ENCODE results near the gene PNPLA3.

Gene PNPLA3

GRCh38 chr22:43969021-43969878 lies 45.6 kb downstream of the PNPLA3 start:
- no peak for FAIRE-seq

GRCh38 chr22:43969989-43970755 lies 46.6 kb downstream of the PNPLA3 start:
- no peak for FAIRE-seq

- no peak for FAIRE-seq
These were observed 47.5 kb downstream of the PNPLA3 start for GRCh38 chr22:43971112-43971511.

GRCh38 chr22:43972931-43973462 lies 49.4 kb downstream of the PNPLA3 start:
- no peak for FAIRE-seq

GRCh38 chr22:43974028-43974545 lies 50.5 kb downstream of the PNPLA3 start:
- FAIRE-seq: no peak

GRCh38 chr22:43975041-43975440 lies 51.4 kb downstream of the PNPLA3 start:
- FAIRE-seq: no peak

- FAIRE-seq: no peak
These were observed 53.5 kb downstream of the PNPLA3 start for GRCh38 chr22:43976861-43977795.

- no peak for FAIRE-seq
These were observed 55.0 kb downstream of the PNPLA3 start for GRCh38 chr22:43978558-43978957.

- no peak for FAIRE-seq
These were observed 57.0 kb downstream of the PNPLA3 start for GRCh38 chr22:43980579-43980978.

- FAIRE-seq: no peak
These were observed 57.4 kb downstream of the PNPLA3 start for GRCh38 chr22:43980996-43981395.

- no peak for FAIRE-seq
These were observed 60.2 kb downstream of the PNPLA3 start for GRCh38 chr22:43983808-43984207.

- no peak for FAIRE-seq
These were observed 61.9 kb downstream of the PNPLA3 start for GRCh38 chr22:43985532-43985931.

GRCh38 chr22:43988116-43988820 lies 64.7 kb downstream of the PNPLA3 start:
- no peak for FAIRE-seq

- FAIRE-seq: no peak
These were observed 65.4 kb downstream of the PNPLA3 start for GRCh38 chr22:43988960-43989359.

- no peak for FAIRE-seq
These were observed 66.4 kb downstream of the PNPLA3 start for GRCh38 chr22:43990044-43990443.

- FAIRE-seq: no peak
These were observed 67.9 kb downstream of the PNPLA3 start for GRCh38 chr22:43991316-43992020.

- no peak for FAIRE-seq
These were observed 68.8 kb downstream of the PNPLA3 start for GRCh38 chr22:43992331-43992821.

- FAIRE-seq: peak; percentile 95
These were observed 69.6 kb downstream of the PNPLA3 start for GRCh38 chr22:43993072-43993760.

GRCh38 chr22:43994006-43994405 lies 70.4 kb downstream of the PNPLA3 start:
- FAIRE-seq: no peak

- no peak for FAIRE-seq
These were observed 70.8 kb downstream of the PNPLA3 start for GRCh38 chr22:43994416-43994815.
